GM18502 (cell line): ENCODE results near the gene ANXA5.
A peak's percentile ranks its signal among the peaks of the same experiment; 100 is the strongest.

ENCODE experiments used
- ATAC-seq: cut with Tn5 transposase; IDR thresholded peaks from one replicate; pipeline ENCODE4 v1.9.1; 2021; ENCODE audit warnings: mild to moderate bottlenecking; ENCODE audit not compliant: unreplicated experiment, poor library complexity

ANXA5 gene

GRCh38 chr4:121653214-121653613 is 43.6 kb downstream of the ANXA5 start:
- ATAC-seq, result no peak

DNA sequence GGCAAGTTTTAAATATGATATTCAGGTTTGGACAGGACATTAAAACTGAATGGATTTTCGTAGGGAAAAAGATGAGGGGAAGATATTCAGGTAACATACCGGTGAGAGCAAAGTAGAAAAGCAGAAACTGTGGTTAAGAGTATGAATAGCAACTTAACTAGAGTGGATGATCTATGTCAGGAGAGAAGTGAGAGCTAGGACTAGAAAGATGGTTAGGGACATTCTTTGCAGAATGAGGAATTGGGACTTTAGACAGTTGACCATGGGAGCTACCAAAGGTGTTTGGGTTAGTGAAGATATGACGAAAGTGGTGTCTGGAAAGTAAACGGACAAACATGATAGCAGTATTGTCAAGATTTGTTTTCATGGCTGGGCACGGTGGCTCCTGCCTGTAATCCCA is 45.2 kb downstream of the ANXA5 start:
- peak; percentile 40 for ATAC-seq

- no peak for ATAC-seq
These were observed 46.0 kb downstream of the ANXA5 start for GRCh38 chr4:121650741-121651140.

DNA sequence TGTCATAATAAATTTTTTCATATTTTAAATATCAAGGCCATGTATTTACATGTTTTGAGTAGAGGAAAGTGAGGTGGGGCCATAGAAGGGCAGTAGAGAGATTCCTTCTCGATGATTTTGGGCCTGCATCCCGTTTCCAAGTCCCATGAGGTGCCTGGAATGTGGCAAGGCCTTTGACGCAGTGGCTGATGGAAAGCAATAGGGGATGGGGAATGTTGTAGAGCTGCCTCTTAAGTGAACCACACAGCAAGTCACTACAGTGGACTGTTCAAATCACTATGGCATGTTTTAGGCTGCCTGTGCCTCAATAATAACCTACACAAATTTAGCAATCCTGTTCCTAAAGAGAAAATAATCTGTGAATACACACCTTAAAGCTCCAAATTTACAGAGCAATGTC is 48.3 kb downstream of the ANXA5 start:
- no peak for ATAC-seq

DNA sequence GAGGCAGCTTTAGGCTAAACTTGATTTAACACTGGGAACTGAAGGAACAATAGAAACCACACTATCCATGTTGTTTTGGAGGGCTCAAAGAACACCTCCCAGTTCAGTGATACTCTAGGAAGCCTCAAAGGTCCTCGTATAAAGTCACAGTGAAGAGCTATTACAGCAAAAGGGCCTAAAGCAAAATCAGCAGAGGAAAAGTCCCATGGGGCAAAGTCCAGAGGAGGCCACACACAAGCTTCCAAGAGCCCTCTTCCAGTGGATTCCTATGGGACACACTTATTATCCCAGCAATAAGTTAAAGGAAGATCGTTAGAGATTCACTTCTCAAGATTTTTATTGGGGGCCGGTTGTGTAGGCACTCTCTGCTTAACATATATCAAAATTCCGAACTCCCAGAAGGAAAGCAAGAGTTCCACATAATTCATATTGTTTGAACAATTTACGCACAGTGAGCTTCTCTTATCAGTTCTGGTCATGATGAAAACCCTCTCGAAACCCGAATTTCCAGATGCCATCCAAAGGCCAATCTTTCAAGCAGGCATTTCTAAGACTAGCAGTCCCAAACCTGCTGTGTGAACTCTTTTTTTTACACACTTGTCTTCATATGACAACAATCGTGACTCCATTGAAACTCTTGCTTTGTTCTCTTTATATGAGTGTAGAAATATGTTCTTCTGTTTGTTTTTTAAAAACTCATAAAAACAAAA is 53.7 kb downstream of the ANXA5 start:
- no peak for ATAC-seq

- ATAC-seq, result no peak
These were observed 54.5 kb downstream of the ANXA5 start for GRCh38 chr4:121642292-121642691.

DNA sequence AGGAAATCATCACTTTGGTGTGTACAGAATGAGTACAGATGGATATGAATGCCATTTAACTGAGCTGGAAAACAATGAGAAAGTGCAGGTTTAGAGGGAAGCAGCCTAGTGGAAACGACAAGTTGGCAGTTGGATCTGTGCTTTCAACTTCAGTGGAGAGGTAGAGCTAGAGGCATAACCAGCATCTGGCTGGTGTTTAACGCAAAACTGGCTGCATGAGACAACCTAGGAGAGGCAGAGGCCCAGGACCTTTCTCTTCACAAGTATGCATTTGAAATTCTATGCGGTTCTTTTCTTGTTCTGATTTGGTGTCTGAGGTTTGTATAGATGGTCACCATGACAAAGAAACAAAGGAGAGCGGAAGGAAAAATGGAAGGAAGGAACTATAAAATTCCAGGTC is 63.1 kb downstream of the ANXA5 start:
- ATAC-seq, result no peak

DNA sequence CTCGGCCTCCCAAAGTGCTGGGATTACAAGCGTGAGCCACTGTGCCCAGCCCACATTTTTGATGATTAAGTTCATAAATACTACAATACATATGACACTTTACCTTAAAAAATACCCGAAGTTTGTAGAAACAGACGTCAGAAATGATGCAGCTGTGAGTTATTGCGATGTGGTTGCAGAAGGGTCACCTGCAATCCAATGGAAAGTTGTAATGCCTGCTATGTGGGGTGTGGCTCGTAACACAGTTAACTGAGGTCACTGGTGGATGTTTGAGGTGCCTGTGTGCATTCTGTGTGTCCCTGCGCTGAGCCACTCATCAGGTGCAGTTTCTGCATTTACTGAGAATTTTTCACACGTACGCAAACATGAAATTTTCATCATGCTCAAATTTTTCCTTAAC is 64.1 kb downstream of the ANXA5 start:
- no peak for ATAC-seq
